Mammary epithelial cell (primary cell): ENCODE measurements around the gene BRD3.

Source experiments
- CTCF ChIP-seq, 2 donors: IDR thresholded peaks in 1 of 2; conservative IDR thresholded peaks in 1 of 2; 2 replicates each; pipeline ENCODE4 v1.5.1; 2011 to 2012; ENCODE audit warnings: inconsistent platforms in 2 of 2, low read length in 2 of 2, mild to moderate bottlenecking in 2 of 2, control low read depth in 1 of 2, low read depth in 1 of 2; ENCODE audit not compliant: insufficient read depth in 1 of 2; ENCODE audit errors: extremely low read depth in 1 of 2
- EZH2 ChIP-seq: IDR thresholded peaks from 2 replicates; pipeline ENCODE4 v1.6.1; 2012; ENCODE audit warnings: low read length, inconsistent platforms, borderline replicate concordance

- no peak for TF ChIP-seq CTCF (conservative IDR thresholded peaks at IDR 0.05 in 1 of 2, IDR thresholded peaks at IDR 0.05 in 1 of 2; ENCODE audit: extremely low read depth in 1 of 2, insufficient read depth in 1 of 2, low read depth in 1 of 2, low read length in 2 of 2)
- no peak for TF ChIP-seq EZH2
Measured at GRCh38 chr9:133991964-133992779, 75.7 kb downstream of the BRD3 start, which contains the start of gene VAV2.
